Islet of Langerhans (tissue), 1 donor: ENCODE measurements around the gene PCAT7.

Experiments
- FAIRE-seq: peaks from one replicate; lab custom pipeline; 2011; peaks lifted over from hg19 to GRCh38; lab: Jason Lieb, UNC

Gene PCAT7

DNA sequence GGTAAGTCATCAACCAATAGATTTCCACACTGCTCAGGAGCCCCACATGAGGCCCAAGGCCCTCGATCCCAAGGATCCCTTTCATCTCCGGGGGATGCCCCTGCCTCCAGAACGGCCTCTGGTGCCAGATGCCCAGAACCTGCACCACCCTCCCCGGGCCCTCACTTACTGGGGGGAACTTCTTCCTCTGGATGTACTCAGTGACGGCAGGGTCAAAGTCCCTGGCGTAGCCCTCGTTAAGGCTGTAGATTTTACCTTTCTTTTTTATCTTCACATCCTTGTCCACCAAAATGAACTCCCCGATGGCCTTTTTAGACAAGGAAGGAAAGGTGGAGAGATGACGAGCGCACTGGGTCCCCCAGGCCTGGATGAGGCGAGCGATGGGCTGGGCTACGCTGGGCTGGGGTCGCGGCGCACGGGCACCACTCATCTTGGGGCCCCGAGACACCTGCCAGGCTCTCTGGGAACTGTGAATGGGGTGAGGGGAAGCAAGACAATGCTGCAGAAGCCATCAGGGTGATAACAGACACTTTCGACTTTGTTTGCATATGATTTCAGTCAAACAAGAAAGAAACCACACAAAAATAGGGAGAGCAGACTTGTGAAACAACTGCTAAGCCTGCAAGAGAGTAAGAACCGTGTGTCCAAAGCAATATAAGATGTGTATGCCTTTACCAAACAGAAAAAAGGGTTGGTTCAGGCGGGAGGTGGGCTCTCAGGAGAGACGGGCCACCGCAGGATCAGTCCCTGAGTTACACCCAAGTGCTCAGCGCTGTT is 52.0 kb downstream of the PCAT7 start:
- no peak for FAIRE-seq

DNA sequence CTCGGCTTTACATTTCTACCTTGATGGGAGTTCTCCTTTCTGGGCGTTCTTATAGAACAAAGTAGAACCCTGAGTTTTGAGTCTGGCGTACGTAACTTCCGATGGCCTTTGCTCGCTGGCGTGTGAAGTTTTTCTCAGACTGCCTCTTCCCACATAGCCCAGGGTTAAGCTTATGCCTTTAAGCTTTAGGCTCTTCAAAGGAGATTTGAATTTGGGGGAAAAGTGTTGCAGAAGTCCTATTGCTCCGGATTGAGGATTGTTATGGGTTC is 52.5 kb downstream of the PCAT7 start:
- FAIRE-seq = no peak

DNA sequence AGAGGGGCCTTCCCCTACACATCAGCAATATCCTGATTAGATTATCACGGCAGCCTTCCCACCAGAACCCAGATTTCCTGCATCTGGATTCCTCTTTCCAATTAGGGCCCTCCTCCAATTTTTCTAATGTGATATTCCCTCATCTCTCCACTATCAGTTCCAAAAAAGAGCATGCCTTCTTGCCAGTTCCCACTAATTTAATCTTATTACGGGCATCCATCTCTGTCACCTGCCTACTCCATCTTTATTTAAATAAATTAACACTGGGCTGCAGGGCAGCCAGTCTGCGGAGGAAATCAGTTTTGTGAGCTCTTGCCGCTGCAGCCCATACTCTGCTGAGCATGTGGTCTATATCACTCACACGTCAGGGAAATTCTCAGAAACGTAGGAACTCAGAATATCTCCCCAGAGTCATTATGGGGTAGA is 55.3 kb downstream of the PCAT7 start:
- FAIRE-seq = no peak

DNA sequence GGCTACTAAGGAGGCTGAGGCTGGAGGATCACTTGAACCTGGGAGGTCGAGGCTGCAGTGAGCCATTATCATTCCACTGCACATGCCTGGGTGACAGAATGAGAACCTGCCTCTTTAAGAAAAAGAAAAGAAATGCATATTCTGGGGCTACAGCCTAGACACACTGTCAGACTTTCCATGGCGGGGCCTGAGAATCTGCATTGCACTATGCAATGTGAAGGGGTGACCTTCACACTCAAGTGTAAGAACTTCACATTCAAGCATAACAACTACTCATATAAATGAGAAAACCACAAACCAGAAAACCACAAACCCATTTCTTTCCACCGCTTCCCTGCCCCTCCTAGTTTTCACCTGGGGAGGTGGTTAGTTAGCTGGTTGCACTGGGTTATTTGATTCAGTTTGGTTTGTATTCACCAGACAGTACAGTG is 56.8 kb downstream of the PCAT7 start:
- FAIRE-seq = no peak

DNA sequence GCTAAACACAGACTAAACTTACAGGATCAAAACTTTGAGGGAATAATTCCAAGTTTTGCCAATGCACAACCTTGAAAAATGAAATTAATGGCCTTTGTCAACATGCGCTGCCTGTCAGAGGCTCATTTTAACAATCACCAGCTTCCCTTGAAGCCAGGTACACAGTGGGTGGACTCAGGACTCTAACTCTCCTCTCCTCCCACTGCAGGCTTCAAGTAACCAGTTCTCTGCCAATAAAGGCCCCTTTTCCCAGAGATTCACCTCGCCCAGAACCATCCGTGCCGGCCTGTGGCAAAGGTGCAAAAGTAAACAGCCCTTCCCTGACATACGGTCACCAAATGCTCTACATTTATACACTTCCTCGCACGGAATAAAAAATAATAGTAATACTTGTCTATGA is 57.2 kb downstream of the PCAT7 start:
- no peak for FAIRE-seq

DNA sequence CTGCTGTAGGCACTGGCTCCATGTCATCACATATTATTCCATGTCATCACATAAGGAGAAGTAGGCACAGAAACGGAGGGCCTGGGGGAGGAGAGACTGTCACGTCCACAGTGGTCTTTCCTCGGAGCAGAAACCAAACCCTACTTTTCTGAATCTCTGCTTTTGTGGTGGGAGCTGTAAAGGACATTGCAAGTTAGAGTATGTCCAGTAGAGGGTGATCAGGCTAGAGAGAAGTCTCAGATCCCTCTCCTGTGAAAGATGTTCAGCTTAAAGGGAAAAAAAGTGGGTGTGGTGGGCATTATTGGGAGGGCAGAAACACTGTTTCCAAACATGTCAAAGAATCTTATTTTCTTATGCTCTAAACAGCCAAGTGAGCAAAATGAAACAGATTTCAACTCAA is 58.1 kb downstream of the PCAT7 start:
- no peak for FAIRE-seq

DNA sequence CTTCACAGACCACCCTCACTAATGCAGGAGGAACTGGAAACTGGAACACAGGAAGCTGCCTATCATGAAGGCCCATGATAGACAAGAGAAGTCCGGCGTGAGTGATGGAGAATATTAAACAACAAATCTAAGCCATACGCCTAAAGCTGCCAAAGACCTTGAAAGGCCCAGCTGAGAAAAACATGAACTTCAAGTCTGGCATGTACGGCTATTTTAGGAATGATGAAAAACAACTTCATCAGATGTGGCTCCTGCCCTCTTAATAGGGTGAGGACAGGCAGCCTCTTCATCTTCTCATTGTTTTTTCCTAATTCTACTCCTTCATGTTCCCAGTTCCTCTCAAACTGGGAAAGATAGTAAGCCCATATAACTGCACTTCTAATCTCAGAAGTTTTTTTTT is 64.1 kb downstream of the PCAT7 start:
- no peak for FAIRE-seq
